Adrenal gland (tissue), 5 donors: Measurements from ENCODE around the gene ZNF222.

Source experiments
- CTCF ChIP-seq, 6 experiments: fragments of 450-650 bp in 4 of 6; fragments of 200-600 bp in 2 of 6; sonication (generic) in 1 of 6; IDR thresholded peaks; 1 replicate in 5 of 6; 2 replicates in 1 of 6; pipeline versions ENCODE4 v1.5.1 to v1.8.0; 2016 to 2021; ENCODE audit warnings: antibody characterized with exemption in 6 of 6, mild to moderate bottlenecking in 2 of 6, moderate library complexity in 1 of 6
- POLR2A ChIP-seq, 2 donors: fragments of 450-650 bp; IDR thresholded peaks; one replicate each; pipeline ENCODE4 v1.6.1; 2017; ENCODE audit warnings: antibody characterized with exemption in 2 of 2, mild to moderate bottlenecking in 2 of 2, moderate library complexity in 1 of 2
- donor health status: DM: no; HTN: no; CAD: no.

GRCh38 chr19:44055870-44056269 is 30.7 kb downstream of the ZNF222 start:
- no peak for TF ChIP-seq CTCF (IDR thresholded peaks at IDR 0.05)
- no peak for TF ChIP-seq POLR2A (IDR thresholded peaks at IDR 0.05)
